ENCODE measurements around the gene RARB.

RARB gene

GRCh38 chr3:25582242-25582641, 154.2 kb downstream of the RARB start:
- no peak for DNase-seq

DNA sequence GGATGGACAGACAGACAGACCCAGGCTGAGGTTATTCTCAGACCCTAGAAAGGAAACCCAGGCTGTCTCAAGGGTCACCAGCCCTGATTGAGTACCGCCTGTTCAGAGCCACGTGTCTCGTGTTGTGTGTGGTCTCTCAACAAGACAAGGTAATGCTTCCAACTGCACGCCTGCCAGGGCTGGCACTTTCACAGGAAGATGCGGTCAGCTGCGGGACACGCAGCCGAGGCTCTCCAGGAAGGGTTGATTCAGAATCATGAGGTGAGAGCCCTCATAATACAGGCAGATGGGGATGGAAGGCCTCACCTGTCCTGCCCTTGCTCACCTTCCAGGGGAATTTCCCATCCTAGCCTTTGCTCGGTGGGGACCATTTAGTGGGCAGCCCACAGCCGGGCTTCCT, 155.3 kb downstream of the RARB start:
- DNase-seq = no peak

GRCh38 chr3:25584011-25584789, 156.1 kb downstream of the RARB start:
- no peak for DNase-seq

GRCh38 chr3:25585361-25586166, 157.5 kb downstream of the RARB start:
- no peak for DNase-seq

DNA sequence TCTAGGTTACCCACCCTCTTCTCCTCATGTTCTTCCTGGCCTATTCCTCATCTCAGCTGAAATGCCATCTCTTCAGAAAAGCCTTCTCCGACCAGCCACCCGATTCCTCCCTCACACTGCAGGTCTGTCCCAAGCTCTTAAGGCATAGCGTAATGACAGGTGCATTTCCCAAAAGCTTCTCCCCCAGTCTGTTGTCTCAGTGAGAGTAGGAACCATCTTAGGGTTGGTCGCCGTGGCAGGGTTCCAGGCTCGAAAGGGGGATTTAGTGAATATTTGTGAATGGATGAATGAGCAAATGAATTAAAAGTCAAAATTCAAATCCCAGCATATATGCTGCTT, 158.1 kb downstream of the RARB start:
- no peak for DNase-seq

DNA sequence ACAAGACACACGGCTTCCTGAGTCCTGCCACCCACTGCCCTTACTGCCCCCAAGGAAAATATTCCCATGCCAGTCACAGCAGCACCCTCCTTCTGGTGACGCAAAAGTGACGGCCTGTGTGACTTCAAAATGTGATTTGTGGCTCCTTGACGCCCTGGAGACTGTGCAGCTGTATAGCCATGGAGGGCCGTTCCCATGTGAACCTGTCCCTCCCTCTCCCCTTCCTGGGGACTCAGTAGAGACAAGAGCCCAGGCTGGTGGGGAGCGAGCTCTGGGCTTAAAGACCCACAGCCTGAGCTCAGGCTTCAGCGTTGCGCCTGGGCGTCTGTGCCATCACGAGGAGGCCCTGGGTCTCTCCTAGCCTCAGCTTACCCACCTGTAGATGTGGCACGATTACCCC, 158.5 kb downstream of the RARB start:
- no peak for DNase-seq

DNA sequence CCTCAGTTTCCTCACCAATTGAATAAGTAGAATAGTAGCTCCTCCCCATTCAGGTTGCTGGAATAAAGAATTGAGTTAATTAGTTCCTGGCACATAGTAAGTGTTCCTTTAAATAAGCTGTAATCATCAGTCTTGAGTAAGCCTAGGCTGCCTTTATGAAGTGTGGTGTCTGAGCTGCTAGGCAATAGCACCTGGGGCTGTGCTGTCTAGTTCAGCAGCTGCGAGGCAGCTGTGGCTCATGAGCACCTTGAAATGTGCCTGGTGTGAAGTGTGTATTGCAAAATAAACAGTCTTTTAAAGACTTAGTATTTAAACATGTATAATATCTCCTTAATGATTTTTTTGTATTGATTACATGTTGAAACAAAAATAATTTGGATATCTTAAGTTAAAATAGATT, 159.0 kb downstream of the RARB start:
- DNase-seq = no peak

- no peak for DNase-seq
Observed at GRCh38 chr3:25587526-25587925, 159.5 kb downstream of the RARB start.

DNA sequence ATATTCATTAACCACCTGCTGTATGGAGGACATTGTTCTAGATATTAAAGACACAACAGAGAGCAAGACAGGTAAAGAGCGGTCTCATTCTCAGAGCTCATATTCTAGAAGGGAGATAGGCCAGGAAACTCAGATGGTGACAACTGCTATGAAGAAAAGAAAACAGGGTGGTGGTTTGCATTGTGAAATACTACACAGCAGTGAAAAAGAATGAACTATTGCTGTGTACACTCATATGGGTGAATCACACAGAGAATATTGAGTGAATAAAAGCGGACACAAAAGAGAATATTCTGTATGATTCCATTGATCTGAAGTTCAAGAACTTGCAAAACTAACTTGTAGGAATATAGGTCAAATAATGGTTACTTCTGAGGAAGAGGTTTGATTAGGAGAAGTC, 159.9 kb downstream of the RARB start:
- DNase-seq = no peak

DNA sequence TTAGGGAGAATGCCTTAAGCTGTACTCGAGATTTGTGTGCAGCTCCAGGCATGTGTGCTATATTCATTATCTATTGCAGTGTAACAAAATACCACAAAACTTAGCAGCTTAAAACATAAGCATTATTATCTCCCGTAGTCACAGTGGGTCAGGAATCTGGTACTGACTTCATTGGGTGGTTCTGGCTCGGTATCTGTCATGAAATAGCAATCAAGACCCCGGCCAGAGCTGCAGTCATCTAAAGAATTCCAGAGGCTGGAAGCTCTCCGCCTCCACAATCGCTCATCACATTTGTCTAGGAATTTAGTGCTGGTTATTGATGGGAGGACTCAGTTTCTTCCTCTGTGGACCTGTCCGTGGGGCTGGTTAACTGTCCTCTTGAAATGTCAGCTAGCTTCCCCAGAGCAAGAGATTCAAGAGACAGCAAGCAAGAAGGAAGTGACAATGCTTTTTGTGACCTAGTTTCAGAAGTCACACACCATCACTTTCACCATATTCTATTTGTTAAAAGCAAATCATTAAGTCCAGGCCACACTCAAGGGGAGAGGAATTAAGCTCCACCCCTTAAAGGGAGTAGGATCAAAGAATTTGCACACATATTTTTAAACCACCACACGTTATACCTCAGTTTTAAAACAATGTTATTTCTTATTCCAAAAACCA, 160.5 kb downstream of the RARB start:
- no peak for DNase-seq

DNA sequence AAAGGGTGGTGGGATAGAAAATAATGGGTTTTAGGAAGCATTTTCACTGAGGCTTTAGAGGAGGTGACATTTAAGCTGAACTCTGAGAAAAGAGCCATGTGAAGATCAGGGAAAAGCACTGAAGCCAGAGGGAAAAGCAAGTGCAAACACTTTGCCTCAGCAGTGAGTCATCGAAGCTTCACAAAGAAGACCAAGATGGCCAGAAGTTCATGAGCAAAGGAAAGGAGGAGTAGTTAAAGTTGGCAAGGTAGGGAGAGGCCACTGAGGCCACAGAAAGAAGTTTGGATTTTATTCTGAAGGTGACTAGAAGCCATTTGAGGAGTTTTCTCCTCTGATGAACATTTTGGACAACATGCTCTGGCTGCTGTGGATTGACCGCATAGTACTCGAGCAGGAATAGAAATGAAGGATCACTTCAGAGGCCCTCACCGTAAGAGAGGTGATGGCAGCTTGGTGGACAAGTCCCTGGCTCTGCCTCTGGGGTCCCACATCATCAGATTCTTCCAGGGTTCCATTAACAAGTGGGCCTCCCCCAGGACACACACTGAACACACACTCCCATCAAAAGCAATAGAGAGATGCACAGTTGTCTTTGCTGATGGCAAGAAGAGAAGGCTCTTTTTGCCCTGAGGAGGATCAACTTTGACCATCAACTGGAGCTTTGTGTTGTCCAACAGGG, 161.2 kb downstream of the RARB start:
- no peak for DNase-seq

GRCh38 chr3:25589783-25590258, 161.8 kb downstream of the RARB start:
- DNase-seq = no peak

GRCh38 chr3:25592510-25592968, 164.5 kb downstream of the RARB start:
- no peak for DNase-seq

GRCh38 chr3:25593001-25593400, 164.9 kb downstream of the RARB start:
- no peak for DNase-seq

- peak; percentile 90 for DNase-seq
Observed at GRCh38 chr3:25594007-25594502, 166.0 kb downstream of the RARB start.

DNA sequence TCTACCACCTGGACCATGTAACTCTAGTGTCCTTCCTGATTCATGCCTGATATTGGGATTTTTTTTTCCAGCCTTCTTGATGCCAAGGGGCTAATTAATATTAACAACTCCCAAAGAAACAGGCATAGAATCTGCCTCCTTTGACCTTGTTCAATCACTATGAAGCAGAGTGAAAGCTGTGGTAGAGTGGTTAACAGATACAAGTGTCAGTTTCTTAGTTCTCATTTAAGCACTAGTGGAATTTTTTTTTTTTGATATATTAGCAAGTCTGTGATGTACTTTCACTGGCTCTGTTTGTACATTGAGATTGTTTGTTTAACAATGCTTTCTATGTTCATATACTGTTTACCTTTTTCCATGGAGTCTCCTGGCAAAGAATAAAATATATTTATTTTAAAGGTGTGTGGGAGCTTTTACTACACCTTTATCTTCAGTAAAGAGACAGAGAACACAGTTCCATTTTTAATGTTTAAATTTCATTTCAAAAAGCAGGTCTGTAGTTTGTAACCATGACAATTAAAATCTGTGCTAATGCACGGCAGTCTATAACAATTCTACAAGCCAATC, 169.6 kb downstream of the RARB start:
- DNase-seq = no peak

DNA sequence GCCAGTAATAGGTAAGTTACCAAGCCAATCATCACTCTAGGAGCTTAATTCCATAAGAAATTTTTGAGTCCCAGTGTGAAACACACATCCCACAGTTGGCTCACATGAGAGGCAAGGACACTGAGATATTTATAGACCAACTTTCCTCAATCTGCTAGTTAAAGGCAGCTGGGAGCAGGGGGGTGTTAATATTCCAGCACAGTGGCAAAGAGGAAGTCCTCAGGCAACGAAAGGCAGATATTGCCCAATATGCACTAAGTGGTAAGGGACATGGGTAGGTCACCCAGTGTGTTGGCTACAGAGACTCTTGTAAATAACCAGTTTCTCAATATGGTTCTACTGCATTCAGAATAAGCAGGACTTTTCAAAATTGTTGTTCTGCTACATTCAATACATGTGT, 175.6 kb downstream of the RARB start:
- no peak for DNase-seq

DNA sequence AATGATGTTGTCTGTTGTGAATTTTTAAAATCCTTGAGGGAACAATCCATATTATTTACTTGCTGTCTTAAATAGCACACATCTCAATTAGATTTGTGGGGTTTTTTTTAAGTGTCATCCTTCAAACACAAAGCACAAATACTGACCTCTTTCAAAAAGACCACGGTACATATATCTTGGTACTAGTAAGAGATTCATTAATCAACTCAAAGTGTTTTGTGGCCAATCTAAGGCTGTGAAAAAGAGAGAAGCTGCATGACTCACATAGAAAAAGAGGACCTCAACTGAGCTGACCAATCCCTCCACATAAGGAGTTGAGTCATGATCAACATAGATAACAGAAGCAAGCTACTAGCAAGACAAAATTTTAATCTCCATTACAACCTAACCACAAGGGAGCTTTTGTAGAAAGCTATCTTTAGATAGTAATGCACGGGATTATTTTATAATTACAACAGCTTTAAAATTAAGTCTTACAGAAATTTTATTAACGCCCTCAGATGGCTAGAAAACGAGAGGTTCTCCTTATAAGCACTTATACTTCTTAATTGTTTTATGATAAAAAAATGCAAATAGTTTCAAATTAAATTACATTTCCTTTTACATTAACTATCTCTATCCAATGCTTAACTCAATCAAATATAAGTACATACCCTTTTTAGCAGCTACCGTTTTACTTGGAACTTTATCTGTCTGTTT, 176.2 kb downstream of the RARB start:
- no peak for DNase-seq

- no peak for DNase-seq
Observed at GRCh38 chr3:25610167-25610566, 182.1 kb downstream of the RARB start.

GRCh38 chr3:25610779-25611178, 182.7 kb downstream of the RARB start:
- DNase-seq = no peak

DNA sequence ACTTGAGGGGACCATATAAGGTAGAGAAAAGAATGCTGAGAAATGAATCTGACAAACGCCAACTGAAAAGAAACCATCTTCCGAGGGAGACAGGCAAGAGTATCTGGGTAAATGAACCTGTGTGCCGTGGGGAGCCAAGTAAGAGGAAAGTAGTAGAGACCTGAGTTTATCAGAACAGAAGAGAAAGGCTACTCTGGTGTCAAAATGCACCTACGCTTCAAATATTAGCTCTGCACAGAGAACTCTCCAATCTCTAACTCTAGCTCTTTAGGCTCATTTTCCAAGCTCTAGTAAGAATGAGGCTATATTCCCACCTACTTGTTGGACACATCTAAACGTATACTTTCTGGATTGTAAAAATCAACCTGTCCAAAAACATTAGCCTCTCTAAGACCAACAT, 183.1 kb downstream of the RARB start:
- DNase-seq = no peak

DNA sequence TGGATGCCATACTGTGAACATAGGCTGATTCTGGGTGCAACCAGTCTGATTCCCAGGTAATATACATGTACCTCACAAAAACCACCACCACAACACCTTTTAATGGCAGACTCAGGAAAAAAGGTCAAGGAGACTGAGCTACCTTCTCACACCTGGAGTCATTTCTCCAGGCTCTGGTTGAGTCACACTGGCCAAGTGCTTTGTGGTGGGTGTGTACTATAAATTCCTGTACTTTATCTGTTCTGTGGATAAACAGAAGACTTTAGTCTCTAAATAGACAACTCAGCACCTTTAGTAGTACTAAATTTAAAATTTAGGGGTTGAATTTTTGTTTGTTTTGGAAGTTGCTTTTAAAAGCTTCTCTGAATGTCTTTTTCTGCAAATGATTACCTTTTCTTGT, 190.0 kb downstream of the RARB start:
- DNase-seq = no peak
